H1 (cell line): ENCODE results near the gene LMTK3. TPM values are rescaled to one million over a fixed set of nuclear protein-coding genes. Genes with fewer than 3 reads are reported as not detected.

ENCODE experiments used
- CHD7 ChIP-seq: fragments of 300-600 bp; sonication (generic); IDR thresholded peaks from 2 replicates; pipeline ENCODE4 v1.7.1; 2012; ENCODE audit warnings: low read length, moderate library complexity, mild to moderate bottlenecking, inconsistent platforms; ENCODE audit not compliant: insufficient replicate concordance
- GABPA ChIP-seq: IDR thresholded peaks from 2 replicates; pipeline ENCODE4 v1.6.1; 2011; ENCODE audit warnings: mild to moderate bottlenecking, low read length, moderate library complexity, borderline replicate concordance; ENCODE audit not compliant: insufficient read depth
- KDM1A ChIP-seq: fragments of 200-600, 300-600 bp; sonication (generic); IDR thresholded peaks from 2 replicates; pipeline ENCODE4 v1.7.1; 2016; ENCODE audit warnings: mild to moderate bottlenecking, low read length, borderline replicate concordance
- KDM4A ChIP-seq: IDR thresholded peaks from one replicate; pipeline ENCODE4 v1.7.1; 2012; ENCODE audit warnings: low read depth, mild to moderate bottlenecking, moderate library complexity, low read length, inconsistent platforms; ENCODE audit not compliant: severe bottlenecking
- KDM5A ChIP-seq: fragments of 200-600 bp; IDR thresholded peaks from 2 replicates; pipeline ENCODE4 v1.7.1; 2012; ENCODE audit warnings: mild to moderate bottlenecking, low read length, inconsistent platforms, mixed read lengths
- MAX ChIP-seq: IDR thresholded peaks from 2 replicates; pipeline ENCODE4 v1.6.1; 2012; ENCODE audit warnings: inconsistent platforms
- PHF8 ChIP-seq: fragments of 200-600 bp; sonication (generic); conservative IDR thresholded peaks from 2 replicates; pipeline ENCODE4 v1.7.1; 2012; ENCODE audit warnings: low read depth, mild to moderate bottlenecking, inconsistent platforms, low read length, moderate library complexity
- RAD21 ChIP-seq, 2 experiments: IDR thresholded peaks in 1 of 2; conservative IDR thresholded peaks in 1 of 2; 2 replicates each; pipeline ENCODE4 v1.6.1; 2011; ENCODE audit warnings: low read depth in 2 of 2, low read length in 2 of 2, improper control_type of control experiment in 1 of 2, inconsistent platforms in 1 of 2, mild to moderate bottlenecking in 1 of 2, moderate library complexity in 1 of 2
- RFX5 ChIP-seq: IDR thresholded peaks from 2 replicates; pipeline ENCODE4 v1.6.1; 2011; ENCODE audit warnings: low read depth, low read length, improper control_type of control experiment, borderline replicate concordance
- SAP30 ChIP-seq: fragments of 300-600 bp; sonication (generic); IDR thresholded peaks from 2 replicates; pipeline ENCODE4 v1.7.1; 2012; ENCODE audit warnings: low read length, moderate library complexity, mild to moderate bottlenecking, inconsistent platforms; ENCODE audit not compliant: insufficient read depth, insufficient replicate concordance
- TAF1 ChIP-seq: IDR thresholded peaks from 2 replicates; pipeline ENCODE4 v1.6.1; 2011; ENCODE audit warnings: mild to moderate bottlenecking, low read depth, low read length
- polyA plus RNA-seq, 7 experiments: library from polyadenylated mRNA; depleted of rRNA in 3 of 7; stranded (reverse) in 5 of 7; unstranded in 2 of 7; fragments of >200 nt in 5 of 7; fragments of 200-250 nt in 2 of 7; gene quantifications; 1 replicate in 5 of 7; 2 replicates in 1 of 7; 4 replicates in 1 of 7; pipeline versions ENCODE4 v1.2.1 to v1.2.3, GENCODE V29; 2011 to 2013; ENCODE audit warnings: missing spikeins in 2 of 7, mixed read lengths in 2 of 7
- total RNA-seq: library from RNA; stranded (reverse); fragmentation: NEBNext Ultra II Directional; extraction: Animal tissue kit (Norgen Biotek cat#: 25700); gene quantifications from 2 replicates; pipeline ENCODE4 v1.2.1, GENCODE V29; 2021

The LMTK3 gene
- total and polyA plus RNA-seq, 2 of the 8 experiments (the other 6 are each of a cell fraction or from before 2014, with no cell fraction given): 2.7 to 12.4 TPM

GRCh38 chr19:48461651-48461981, 50.0 kb downstream of the LMTK3 start (continued):
- TF ChIP-seq CHD7 (no peak), GABPA (no peak), KDM4A (no peak), MAX (no peak), RFX5 (no peak), RAD21 (IDR thresholded peaks at IDR 0.05 in 1 of 2, conservative IDR thresholded peaks at IDR 0.05 in 1 of 2; ENCODE audit: low read depth in 2 of 2, low read length in 2 of 2) (no peak), SAP30 (no peak), KDM1A (no peak), KDM5A (no peak), PHF8 (no peak), TAF1 (no peak)
